Sigmoid colon (tissue), 7 donors: ENCODE results near the gene NUBP1. TPM values are rescaled to one million over a fixed set of nuclear protein-coding genes. Genes with fewer than 3 reads are reported as not detected.

Experiments used
- DNase-seq: peaks from one replicate; pipeline ENCODE4 v3.0.0-alpha.2; 2019
- H3K27ac ChIP-seq, 4 donors: fragments of 200-600 bp; sonication (generic); one replicate each; pipeline ENCODE4 v1.5.1; 2016 to 2019; ENCODE audit warnings: mild to moderate bottlenecking in 1 of 4
- H3K27me3 ChIP-seq, 3 donors: fragments of 200-600 bp; sonication (generic); one replicate each; pipeline ENCODE4 v1.5.1; 2019; ENCODE audit warnings: mild to moderate bottlenecking in 1 of 3
- H3K36me3 ChIP-seq, 4 donors: fragments of 200-600 bp; sonication (generic); one replicate each; pipeline ENCODE4 v1.5.1; 2016 to 2019
- H3K4me1 ChIP-seq, 4 donors: fragments of 200-600 bp; sonication (generic); one replicate each; pipeline ENCODE4 v1.5.1; 2017 to 2019
- H3K4me3 ChIP-seq, 4 donors: fragments of 200-600 bp; sonication (generic); one replicate each; pipeline ENCODE4 v1.5.1; 2017 to 2019; ENCODE audit warnings: mild to moderate bottlenecking in 2 of 4, moderate library complexity in 1 of 4
- H3K9me3 ChIP-seq, 4 donors: fragments of 200-600 bp in 3 of 4; sonication (generic) in 3 of 4; one replicate each; pipeline versions ENCODE4 v1.5.1 to v1.6.1; 2013 to 2019
- EP300 ChIP-seq, 4 donors: sonication (generic); formaldehyde crosslinking; IDR thresholded peaks; one replicate each; pipeline ENCODE4 v1.6.1; 2017; ENCODE audit warnings: antibody characterized with exemption in 4 of 4
- POLR2A ChIP-seq, 2 donors: fragments of 450-650 bp; IDR thresholded peaks; one replicate each; pipeline ENCODE4 v1.6.1; 2016; ENCODE audit warnings: antibody characterized with exemption in 2 of 2, mild to moderate bottlenecking in 2 of 2, moderate library complexity in 2 of 2
- POLR2AphosphoS5 ChIP-seq, 4 donors: sonication (generic); formaldehyde crosslinking; IDR thresholded peaks; one replicate each; pipeline ENCODE4 v1.6.1; 2017; ENCODE audit warnings: antibody characterized with exemption in 4 of 4
- WGBS, 2 donors: extraction: QIAGEN DNeasy Blood & Tissue Kit; methylation state at CpG; one replicate each; pipeline ENCODE4 v1.1.7; 2013; 5-methylcytosine and 5-hydroxymethylcytosine counted together
- intact Hi-C: fragments of 100-400 bp; cut with DNase I; formaldehyde crosslinking; loops from one replicate; pipeline ENCODE4 v1.15.1; 2023
- polyA plus RNA-seq, 3 donors: library from polyadenylated mRNA; stranded (reverse); fragments of 200-250 nt; gene quantifications; one replicate each; pipeline ENCODE4 v1.2.3, GENCODE V29; 2013
- total RNA-seq, 4 donors: library from RNA; depleted of rRNA; stranded (reverse); fragments of >200 nt; gene quantifications; one replicate each; pipeline ENCODE4 v1.1.0, GENCODE V29; 2016
- TF ChIP-seq, protein P1 (sequence below), 4 experiments: fragments of 450-650 bp in 3 of 4; fragments of 200-600 bp in 1 of 4; IDR thresholded peaks; one replicate each; pipeline ENCODE4 v1.5.1; 2016 to 2019; ENCODE audit warnings: antibody characterized with exemption in 4 of 4, mild to moderate bottlenecking in 3 of 4, moderate library complexity in 2 of 4
- donor health status: healthy with polysubstance abuse.
- donor health status: Bipolar disorder and iron deficiency.
- donor health status: healthy.

Gene NUBP1
- total and polyA plus RNA-seq, 7 donors = 26.3 to 37.6 (median 32.9) TPM

DNA sequence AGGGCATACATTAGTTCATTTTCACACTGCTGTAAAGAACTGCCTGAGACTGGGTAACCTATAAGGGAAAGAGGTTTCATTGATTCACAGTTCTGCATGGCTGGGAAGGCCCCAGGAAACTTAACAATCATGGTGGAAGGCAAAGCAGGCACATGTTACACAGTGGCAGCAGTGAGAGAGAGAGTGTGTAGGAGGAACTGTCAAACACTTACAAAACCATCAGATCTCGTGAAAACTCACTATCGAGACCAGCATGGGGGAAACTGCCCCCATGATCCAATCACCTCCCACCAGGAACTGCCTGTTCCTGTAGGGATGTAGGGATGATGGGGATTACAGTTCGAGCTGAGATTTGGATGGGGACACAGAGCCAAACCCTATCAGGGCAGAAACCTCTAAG lies 17.2 kb downstream of the NUBP1 start:
- Histone ChIP-seq H3K4me1 (no peaks in the 10 kb centered on the region), H3K36me3 (peaks cover 67 to 97% (median 81%) of the 10 kb centered on the region in 4 donors), H3K27ac (no peak overlapping the region), H3K27me3 (no peaks in the 10 kb centered on the region), H3K9me3 (no peaks in the 10 kb centered on the region), H3K4me3 (no peak overlapping the region)
- intact Hi-C loops = no loop called here
- DNase-seq = no peak
- 85 to 92% methylated on average over 3 of the region's 3 CpGs for WGBS, 2 donors
- TF ChIP-seq EP300 (IDR thresholded peaks at IDR 0.05) = no peak
- no peak for TF ChIP-seq POLR2AphosphoS5 (IDR thresholded peaks at IDR 0.05)
- TF ChIP-seq, protein P1, sequence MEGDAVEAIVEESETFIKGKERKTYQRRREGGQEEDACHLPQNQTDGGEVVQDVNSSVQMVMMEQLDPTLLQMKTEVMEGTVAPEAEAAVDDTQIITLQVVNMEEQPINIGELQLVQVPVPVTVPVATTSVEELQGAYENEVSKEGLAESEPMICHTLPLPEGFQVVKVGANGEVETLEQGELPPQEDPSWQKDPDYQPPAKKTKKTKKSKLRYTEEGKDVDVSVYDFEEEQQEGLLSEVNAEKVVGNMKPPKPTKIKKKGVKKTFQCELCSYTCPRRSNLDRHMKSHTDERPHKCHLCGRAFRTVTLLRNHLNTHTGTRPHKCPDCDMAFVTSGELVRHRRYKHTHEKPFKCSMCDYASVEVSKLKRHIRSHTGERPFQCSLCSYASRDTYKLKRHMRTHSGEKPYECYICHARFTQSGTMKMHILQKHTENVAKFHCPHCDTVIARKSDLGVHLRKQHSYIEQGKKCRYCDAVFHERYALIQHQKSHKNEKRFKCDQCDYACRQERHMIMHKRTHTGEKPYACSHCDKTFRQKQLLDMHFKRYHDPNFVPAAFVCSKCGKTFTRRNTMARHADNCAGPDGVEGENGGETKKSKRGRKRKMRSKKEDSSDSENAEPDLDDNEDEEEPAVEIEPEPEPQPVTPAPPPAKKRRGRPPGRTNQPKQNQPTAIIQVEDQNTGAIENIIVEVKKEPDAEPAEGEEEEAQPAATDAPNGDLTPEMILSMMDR (IDR thresholded peaks at IDR 0.05) = no peak
- TF ChIP-seq POLR2A (IDR thresholded peaks at IDR 0.05) = no peak

DNA sequence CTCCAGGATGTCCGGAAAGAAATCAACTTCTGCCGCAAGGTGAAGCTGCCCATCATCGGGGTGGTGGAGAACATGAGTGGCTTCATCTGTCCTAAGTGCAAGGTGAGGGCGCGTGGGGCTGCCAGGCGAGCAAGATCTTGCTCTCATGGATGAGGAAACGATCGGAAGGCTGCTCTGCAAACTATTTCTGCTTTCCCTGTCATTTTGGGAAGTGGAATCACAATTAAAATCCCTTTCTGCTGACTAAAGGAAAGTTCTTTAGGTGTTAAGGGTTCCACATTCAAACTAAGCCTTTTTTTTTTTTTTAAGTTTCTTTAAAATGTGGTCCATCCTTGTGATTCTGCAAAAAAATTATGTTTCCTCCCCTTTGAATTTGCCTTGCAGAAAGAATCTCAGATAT lies 17.7 kb downstream of the NUBP1 start:
- Histone ChIP-seq H3K27me3 (no peaks in the 10 kb centered on the region), H3K4me1 (no peaks in the 10 kb centered on the region), H3K36me3 (peaks cover 68 to 95% (median 79%) of the 10 kb centered on the region in 4 donors), H3K9me3 (no peaks in the 10 kb centered on the region), H3K27ac (no peak overlapping the region), H3K4me3 (no peak overlapping the region)
- intact Hi-C loops = no loop called here
- TF ChIP-seq POLR2A (IDR thresholded peaks at IDR 0.05) (no peak), POLR2AphosphoS5 (IDR thresholded peaks at IDR 0.05) (no peak), EP300 (IDR thresholded peaks at IDR 0.05) (no peak)
- TF ChIP-seq, protein P1 (IDR thresholded peaks at IDR 0.05) = no peak
- no peak for DNase-seq
- WGBS, 2 donors = 92 to 94% methylated on average over 8 of the region's 8 CpGs

DNA sequence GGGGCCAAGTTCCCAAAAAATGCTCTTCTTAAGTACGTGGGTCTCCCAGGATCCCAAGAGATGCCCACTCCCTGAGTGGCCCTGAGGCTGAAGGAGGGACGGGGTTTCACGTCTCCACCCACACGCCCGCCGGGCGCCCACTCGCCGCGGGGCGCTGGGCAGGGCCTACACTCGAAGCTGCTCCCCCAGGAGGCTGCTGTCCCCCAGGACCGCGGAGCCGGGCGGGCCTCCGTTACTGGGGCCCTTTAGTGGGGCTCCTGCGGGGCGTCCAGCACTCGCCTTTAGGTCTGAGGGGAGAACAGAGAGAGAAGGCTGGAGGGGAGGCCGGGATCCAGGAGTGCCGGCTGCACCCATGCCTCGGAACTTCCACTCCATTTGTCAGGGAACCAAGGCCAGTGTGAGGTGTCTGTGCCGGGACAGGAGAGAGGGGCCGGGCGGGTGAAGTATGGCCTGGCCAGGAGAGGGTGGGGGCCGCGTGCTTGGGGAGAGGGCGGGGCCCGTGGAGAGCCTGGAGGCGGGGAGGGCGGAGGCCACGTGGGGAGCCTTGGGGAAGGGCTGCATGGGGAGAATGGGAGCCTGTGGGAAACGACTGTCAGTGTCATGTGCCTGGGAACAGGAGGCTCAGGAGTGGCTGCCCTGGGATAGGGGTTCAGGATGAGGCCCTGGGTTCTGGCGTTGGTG lies 18.8 kb downstream of the NUBP1 start:
- H3K27ac ChIP-seq = no peak overlapping the region
- no peak for TF ChIP-seq POLR2AphosphoS5 (IDR thresholded peaks at IDR 0.05)
- no peak for TF ChIP-seq POLR2A (IDR thresholded peaks at IDR 0.05)
- TF ChIP-seq, protein P1 (IDR thresholded peaks at IDR 0.05) = no peak
- TF ChIP-seq EP300 (IDR thresholded peaks at IDR 0.05) = no peak
- intact Hi-C loops = no loop called here
- DNase-seq = no peak
- H3K4me1 ChIP-seq = no peaks in the 10 kb centered on the region
- peaks cover 64 to 94% (median 70%) of the 10 kb centered on the region in 4 donors for H3K36me3 ChIP-seq
- WGBS, 2 donors = 94% methylated on average over 35 of the region's 35 CpGs
- H3K9me3 ChIP-seq = no peaks in the 10 kb centered on the region
- H3K27me3 ChIP-seq = no peaks in the 10 kb centered on the region
- H3K4me3 ChIP-seq = no peak overlapping the region

DNA sequence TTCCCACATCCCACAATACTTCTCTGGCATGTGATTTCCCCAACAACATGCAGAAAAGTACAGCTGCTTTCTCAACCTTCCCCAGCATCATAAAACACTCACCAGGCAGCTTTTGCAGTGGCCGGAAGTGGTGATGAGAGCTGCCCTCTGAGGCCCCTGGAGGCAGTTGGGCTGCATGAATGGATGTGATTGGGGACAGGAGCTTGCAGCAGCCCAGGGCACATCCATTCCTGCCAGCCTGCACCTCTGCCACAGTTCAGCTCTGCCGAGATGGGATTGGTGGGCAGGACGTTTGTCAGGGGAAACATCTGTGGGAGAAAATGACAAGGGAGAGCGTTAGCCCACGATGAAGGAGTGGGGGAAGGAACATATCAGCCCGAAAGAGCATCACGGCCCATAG lies 19.8 kb downstream of the NUBP1 start:
- no peak overlapping the region for H3K27ac ChIP-seq
- no peak overlapping the region for H3K4me3 ChIP-seq
- peaks cover 54 to 93% (median 61%) of the 10 kb centered on the region in 4 donors for H3K36me3 ChIP-seq
- no peaks in the 10 kb centered on the region for H3K4me1 ChIP-seq
- 91 to 97% methylated on average over 7 of the region's 7 CpGs for WGBS, 2 donors
- H3K9me3 ChIP-seq = no peaks in the 10 kb centered on the region
- DNase-seq = no peak
- intact Hi-C loops = no loop called here
- TF ChIP-seq POLR2AphosphoS5 (IDR thresholded peaks at IDR 0.05) = no peak
- TF ChIP-seq POLR2A (IDR thresholded peaks at IDR 0.05) = no peak
- TF ChIP-seq EP300 (IDR thresholded peaks at IDR 0.05) = no peak
- TF ChIP-seq, protein P1 (IDR thresholded peaks at IDR 0.05) = no peak
- no peaks in the 10 kb centered on the region for H3K27me3 ChIP-seq

DNA sequence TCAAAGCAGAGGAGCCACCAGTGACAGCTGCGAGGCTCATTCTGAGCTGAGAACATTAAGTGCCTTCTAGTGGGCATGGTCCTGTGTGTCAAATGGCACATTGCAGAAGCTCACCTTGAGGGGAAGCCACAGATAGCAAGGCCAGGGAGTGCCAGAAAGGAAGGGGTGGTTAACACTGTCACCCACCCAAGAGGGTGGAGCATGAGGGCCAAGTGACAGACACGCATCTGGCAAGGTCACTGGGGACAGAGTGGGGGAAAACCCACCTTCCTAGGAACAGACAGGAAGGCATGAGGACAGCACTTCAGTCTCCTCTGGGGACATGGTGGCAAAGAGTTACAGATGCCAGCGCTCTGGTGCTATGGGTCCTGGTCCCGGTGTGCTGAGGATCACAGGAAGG lies 22.1 kb downstream of the NUBP1 start:
- Histone ChIP-seq H3K9me3 (no peaks in the 10 kb centered on the region), H3K4me1 (no peaks in the 10 kb centered on the region), H3K4me3 (no peak overlapping the region), H3K36me3 (peaks cover 33 to 79% (median 40%) of the 10 kb centered on the region in 4 donors), H3K27ac (no peak overlapping the region), H3K27me3 (no peaks in the 10 kb centered on the region)
- intact Hi-C loops = no loop called here
- no peak for DNase-seq
- 60 to 82% methylated on average over 4 of the region's 4 CpGs for WGBS, 2 donors
- TF ChIP-seq POLR2AphosphoS5 (IDR thresholded peaks at IDR 0.05) (no peak), POLR2A (IDR thresholded peaks at IDR 0.05) (no peak), EP300 (IDR thresholded peaks at IDR 0.05) (no peak)
- TF ChIP-seq, protein P1 (IDR thresholded peaks at IDR 0.05) = no peak
